NCI-H1105 treated with DMSO at 0.1 percent for 48 hours (cell line): ENCODE measurements around the gene SYNE1.
"Not testable (repeated sequence)": the region's sequence is repeated elsewhere in the genome, so short reads cannot be mapped to it uniquely, and the experiment has no call there.

ENCODE experiments used
- DNase-seq: peaks from one replicate; lab custom pipeline; 2025; lab: John Stamatoyannopoulos, UW

SYNE1 gene

GRCh38 chr6:152098683-152099082, 538.5 kb downstream of the SYNE1 start:
- no peak for DNase-seq

- DNase-seq, result no peak
Measured at GRCh38 chr6:152096863-152097496, 540.2 kb downstream of the SYNE1 start.

DNA sequence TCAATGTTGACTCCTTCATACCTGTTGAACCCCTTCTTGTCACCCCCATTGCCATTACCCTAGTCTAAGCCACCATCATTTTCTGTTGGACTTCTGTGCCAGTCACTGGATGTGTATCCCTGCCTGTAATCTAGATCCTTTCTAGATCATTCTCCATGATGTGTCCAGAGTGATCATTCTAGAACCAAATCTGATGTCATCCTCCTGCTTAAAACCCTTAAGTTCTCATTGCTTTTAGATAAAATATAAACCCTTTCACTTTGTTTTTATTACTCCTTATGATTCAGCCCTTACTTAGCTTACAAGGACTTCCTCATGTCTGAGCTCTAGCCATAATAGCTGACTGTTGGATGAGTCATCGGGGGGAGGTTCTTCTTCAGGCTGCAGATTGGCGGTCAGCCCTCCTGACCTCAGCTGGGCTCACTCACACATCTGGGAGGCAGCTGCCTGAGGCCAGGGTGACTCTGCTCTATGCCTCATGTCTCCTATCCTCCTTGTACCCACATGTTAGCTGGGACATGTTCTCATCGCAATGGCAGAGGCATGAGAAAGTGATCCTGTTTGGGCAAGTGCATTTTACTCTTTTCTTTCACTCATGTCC, 542.1 kb downstream of the SYNE1 start:
- DNase-seq, result no peak

DNA sequence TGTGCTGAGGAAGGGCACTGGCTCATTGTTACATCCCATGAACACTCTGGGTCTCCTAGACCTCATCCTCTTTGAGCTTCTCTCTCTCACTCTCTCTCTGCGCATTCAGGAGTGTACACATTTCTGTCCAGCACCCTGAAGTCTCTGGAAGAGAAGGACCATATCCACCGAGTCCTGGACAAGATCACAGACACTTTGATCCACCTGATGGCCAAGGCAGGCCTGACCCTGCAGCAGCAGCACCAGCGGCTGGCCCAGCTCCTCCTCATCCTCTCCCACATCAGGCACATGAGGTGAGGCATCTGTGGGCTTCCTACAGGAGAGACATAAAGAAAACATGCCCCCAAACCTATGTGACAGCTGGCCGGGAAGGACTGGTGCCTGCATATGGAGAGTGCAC, 542.9 kb downstream of the SYNE1 start:
- no peak for DNase-seq

DNA sequence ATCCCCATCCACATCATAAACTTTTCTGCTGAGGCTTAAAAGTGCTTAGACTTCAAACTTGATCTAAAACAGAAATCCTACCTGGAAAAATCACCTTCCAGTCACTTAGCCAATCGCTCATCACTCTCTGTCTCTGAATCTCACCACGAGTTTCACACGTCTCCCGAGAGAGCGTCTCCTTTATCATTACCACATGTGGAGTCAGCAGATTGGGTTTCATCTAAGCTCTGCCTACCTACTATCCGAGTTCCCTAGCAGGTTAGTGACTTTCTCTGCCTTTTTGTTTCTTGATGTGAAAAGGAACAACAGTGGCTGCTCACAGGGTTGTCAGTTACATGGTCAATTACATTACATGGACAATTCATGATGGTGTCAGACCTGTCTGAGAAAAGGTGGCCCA, 543.5 kb downstream of the SYNE1 start:
- DNase-seq, result no peak

DNA sequence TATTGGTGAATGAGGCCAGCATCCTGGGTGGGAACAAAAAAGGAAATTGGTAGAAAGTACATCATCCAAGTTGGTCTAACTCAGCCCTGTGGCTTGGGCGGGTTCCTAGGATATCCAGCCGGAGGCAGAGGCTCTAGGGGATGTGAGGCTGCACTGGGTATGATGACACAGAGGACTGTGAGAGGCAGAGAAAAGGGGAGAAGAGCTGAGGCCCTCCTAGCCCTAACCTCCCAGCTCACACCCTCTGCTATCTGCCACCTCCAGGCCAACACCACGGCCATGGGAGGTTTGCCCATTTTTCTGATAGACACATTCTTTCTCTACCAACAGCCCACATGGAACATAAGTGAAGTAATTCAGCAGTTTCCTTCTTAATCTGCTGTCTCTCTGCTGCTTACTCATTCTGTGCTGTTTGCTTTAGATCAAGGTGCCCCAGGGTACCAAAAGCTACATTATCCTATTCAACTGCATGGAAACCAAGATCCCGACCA, 545.3 kb downstream of the SYNE1 start:
- DNase-seq, result no peak

DNA sequence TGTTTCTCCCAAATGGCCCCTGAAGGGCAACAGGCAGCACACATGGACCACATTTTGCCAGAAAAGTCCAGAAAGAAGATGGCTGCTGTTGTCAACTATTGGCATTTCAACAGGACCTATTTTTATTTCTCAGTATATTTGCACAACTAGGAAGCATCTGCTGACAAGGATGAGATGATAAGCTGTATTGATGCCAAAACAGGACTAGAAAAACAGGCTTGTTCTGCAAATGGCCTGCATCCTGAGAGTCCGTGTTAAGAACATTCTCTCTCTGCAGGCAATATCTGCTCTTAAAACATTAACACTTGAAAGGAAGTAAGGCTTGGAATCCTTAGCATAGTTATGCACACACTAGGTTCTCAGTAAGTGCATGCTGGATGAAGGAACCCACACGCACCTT, 546.0 kb downstream of the SYNE1 start:
- no peak for DNase-seq

GRCh38 chr6:152089992-152090391, 547.2 kb downstream of the SYNE1 start:
- DNase-seq, result no peak

DNA sequence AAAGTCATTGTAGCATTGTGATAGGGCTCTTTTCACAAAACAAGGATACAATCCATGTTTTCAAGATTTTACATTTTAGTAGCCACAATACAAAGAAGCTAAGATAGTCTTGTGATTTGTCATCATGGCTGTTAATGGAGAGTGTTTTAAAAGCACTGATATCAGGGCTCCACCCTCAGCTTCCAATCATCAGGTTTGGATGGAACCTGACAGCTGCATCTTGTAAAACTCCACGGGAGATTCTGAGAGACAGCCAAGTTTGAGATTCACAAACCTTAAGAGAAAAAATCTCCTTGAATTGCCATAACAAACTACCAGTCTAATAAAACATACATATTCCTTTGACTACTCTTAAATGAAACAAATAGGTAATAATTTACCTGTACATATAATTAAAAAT, 549.5 kb downstream of the SYNE1 start:
- DNase-seq, result no peak

GRCh38 chr6:152087096-152087495, 550.1 kb downstream of the SYNE1 start:
- DNase-seq, result no peak

DNA sequence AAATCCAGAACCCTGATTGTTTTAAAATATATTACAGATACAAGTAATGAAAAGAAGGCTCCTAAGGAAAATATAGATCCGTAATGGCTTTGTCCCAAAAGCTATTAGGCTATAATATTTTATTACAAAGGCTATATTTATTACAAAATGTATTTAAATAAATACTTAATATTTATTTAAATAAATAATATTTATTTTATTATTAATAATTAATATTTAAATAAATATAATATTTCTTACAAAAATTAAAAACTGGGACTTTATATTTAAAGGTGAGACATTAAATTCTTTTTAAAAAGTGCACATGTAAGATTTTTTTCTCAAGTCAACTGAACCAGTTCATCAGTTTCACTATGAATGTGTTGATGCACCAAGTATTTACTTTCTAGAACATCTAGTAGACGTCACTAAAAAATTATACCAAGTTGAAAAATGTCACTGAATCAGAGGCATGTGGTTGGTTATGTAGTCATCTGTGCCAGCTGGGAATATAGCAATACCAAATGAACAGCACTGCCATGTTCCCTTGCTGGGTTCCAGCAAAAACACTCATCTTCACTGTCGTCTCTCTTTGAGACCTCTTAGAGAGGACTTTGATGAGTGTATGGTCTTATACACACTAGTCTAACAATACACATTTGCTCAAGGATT, 550.8 kb downstream of the SYNE1 start:
- DNase-seq, result no peak

DNA sequence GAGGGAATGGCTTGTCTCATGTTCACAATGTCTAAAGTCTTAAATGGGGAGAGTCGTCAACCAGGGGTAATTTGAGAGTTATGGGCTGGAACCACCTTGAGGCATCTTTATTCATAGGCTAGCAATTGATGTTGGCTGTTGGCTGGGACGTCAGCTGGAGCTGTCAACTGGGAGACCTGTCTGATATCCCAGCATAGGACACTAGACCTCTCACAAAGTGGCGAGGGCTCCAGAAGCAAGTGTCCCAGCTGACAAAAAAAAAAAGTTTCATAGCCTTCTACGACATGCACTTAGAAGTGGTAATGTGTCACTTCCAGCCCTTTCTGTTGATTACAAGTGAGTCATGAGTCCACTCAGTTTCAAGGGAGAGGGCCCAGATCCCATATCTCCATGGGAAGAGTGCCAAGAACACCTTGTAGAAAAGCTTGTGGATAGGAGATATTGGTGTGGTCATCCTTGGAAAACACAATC, 551.7 kb downstream of the SYNE1 start:
- DNase-seq, result no peak

DNA sequence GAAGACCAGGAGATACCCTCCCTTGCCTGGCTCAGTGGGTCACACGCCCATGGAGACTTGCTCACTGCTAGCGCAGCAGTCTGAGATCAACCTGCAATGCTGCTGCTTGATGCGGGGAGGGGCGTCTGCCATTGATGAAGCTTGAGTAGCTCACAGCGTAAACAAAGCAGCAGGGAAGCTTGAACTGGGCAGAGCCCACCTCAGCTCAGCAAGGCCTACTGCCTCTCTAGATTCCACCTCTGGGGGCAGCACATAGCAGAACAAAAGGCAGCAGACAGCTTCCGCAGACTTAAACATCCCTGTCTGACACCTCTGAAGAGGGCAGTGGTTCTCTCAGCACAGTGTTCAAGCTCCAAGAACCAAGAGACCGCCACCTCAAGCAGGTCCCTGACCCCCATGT, 558.4 kb downstream of the SYNE1 start:
- no peak for DNase-seq

DNA sequence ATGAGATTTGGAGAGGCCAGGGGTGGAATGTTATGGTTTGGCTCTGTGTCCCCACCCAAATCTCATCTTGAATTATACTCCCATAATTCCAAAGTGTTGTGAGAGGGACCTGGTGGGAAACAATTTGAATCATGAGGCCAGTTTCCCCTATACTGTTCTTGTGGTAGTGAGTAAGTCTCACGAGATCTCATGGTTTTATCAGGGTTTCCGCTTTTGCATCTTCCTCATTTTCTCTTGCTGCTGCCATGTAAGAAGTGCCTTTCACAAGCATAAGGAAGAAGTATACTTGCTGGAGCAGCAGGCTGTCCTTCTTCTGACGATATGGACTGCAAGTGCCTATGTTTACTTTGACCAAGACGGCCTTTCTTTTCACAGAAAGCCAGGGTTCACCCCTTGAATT, 559.2 kb downstream of the SYNE1 start:
- no peak for DNase-seq

DNA sequence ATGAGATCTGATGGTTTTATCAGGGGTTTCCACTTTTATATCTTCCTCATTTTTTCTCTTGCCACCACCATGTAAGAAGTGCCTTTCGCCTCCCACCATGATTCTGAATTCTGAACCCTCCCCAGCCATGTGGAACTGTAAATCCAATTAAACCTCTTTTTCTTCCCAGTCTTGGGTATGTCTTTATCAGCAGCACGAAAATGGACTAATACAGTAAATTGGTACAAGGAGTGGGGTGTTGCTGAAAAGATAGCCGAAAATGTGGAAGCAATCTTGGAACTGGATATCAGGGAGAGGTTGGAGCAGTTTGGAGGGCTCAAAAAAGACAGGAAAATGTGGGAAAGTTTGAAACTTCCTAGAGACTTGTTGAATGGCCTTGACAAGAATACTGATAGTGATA, 560.9 kb downstream of the SYNE1 start:
- DNase-seq, result not testable (repeated sequence)

DNA sequence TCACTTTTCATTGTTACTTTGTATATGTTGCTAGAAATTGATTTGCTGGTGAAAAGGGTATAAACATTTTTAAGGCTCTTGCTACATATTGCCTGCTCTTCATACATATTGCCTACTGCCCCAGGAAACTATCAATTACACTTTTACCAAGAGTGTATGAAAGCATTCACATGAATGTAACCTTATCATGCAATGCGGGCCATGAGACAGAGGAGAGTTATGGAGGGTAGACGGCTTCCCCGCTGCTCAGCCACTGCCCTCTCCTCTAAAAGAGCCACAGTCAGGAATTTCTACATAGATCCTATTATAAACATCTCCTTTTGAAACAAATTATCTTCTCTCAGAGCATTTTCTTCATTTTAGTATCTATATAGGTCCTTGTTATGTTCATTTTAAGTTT, 565.3 kb downstream of the SYNE1 start:
- DNase-seq, result no peak
